GM23248 (cell line): Measurements from ENCODE around the gene RNF32. TPM values are rescaled to one million over a fixed set of nuclear protein-coding genes. Genes with fewer than 3 reads are reported as not detected.

ENCODE experiments used
- DNase-seq: peaks from one replicate; pipeline ENCODE4 v3.0.0-alpha.2; 2015
- H2AFZ ChIP-seq: fragments of 200-600 bp; sonication (generic); 2 replicates; pipeline ENCODE4 v1.6.1; 2016; ENCODE audit warnings: antibody characterized with exemption
- H3F3A ChIP-seq: fragments of 200-600 bp; sonication (generic); 2 replicates; pipeline ENCODE4 v1.6.1; 2016; ENCODE audit warnings: mild to moderate bottlenecking, antibody characterized with exemption, mixed run types; ENCODE audit not compliant: insufficient read depth
- H3K27ac ChIP-seq: fragments of 200-600 bp; sonication (generic); 2 replicates; pipeline ENCODE4 v1.5.1; 2016; ENCODE audit warnings: mild to moderate bottlenecking
- H3K27me3 ChIP-seq: fragments of 200-600 bp; sonication (generic); replicated peaks from 2 replicates; pipeline ENCODE4 v1.6.1; 2016; ENCODE audit warnings: mild to moderate bottlenecking; ENCODE audit not compliant: insufficient read depth
- H3K36me3 ChIP-seq: fragments of 200-600 bp; sonication (generic); 2 replicates; pipeline ENCODE4 v1.6.1; 2016; ENCODE audit warnings: low read depth, mild to moderate bottlenecking
- H3K4me1 ChIP-seq: fragments of 200-600 bp; sonication (generic); 2 replicates; pipeline ENCODE4 v1.6.1; 2016; ENCODE audit warnings: mild to moderate bottlenecking; ENCODE audit not compliant: insufficient read depth
- H3K4me2 ChIP-seq: fragments of 200-600 bp; sonication (generic); one replicate; pipeline ENCODE4 v1.6.1; 2016; ENCODE audit warnings: mild to moderate bottlenecking; ENCODE audit not compliant: unreplicated experiment
- H3K4me3 ChIP-seq: fragments of 200-600 bp; sonication (generic); 2 replicates; pipeline ENCODE4 v1.5.1; 2016; ENCODE audit warnings: mild to moderate bottlenecking
- H3K79me2 ChIP-seq: fragments of 200-600 bp; sonication (generic); 2 replicates; pipeline ENCODE4 v1.6.1; 2016; ENCODE audit warnings: mild to moderate bottlenecking; ENCODE audit not compliant: insufficient read depth
- H3K9ac ChIP-seq: fragments of 200-600 bp; sonication (generic); 2 replicates; pipeline ENCODE4 v1.6.1; 2016; ENCODE audit warnings: mild to moderate bottlenecking
- H3K9me2 ChIP-seq: fragments of 200-600 bp; sonication (generic); 2 replicates; pipeline ENCODE4 v1.6.1; 2016; ENCODE audit warnings: mixed run types, mild to moderate bottlenecking, moderate library complexity; ENCODE audit not compliant: insufficient read depth
- H3K9me3 ChIP-seq: fragments of 200-600 bp; sonication (generic); one replicate; pipeline ENCODE4 v1.6.1; 2017; ENCODE audit warnings: low read depth
- H4K20me1 ChIP-seq: fragments of 200-600 bp; sonication (generic); 2 replicates; pipeline ENCODE4 v1.6.0; 2016; ENCODE audit not compliant: insufficient read depth
- EZH2 ChIP-seq: fragments of 200-600 bp; sonication (generic); IDR thresholded peaks from 2 replicates; pipeline ENCODE4 v1.6.1; 2018; ENCODE audit warnings: antibody characterized with exemption, mild to moderate bottlenecking; ENCODE audit not compliant: insufficient read depth, poor library complexity, severe bottlenecking
- EZH2phosphoT487 ChIP-seq: fragments of 200-600 bp; sonication (generic); IDR thresholded peaks from 2 replicates; pipeline ENCODE4 v1.6.1; 2018; ENCODE audit warnings: antibody characterized with exemption, moderate library complexity, mild to moderate bottlenecking, low read depth; ENCODE audit not compliant: insufficient read depth
- WGBS, 2 experiments: methylation state at CpG; one replicate each; pipeline ENCODE4 v1.1.6; 2015 to 2017; ENCODE audit warnings: low lambda C conversion rate in 2 of 2, low coverage in 1 of 2; ENCODE audit errors: missing lambda C conversion rate in 2 of 2; 5-methylcytosine and 5-hydroxymethylcytosine counted together
- in situ Hi-C: fragments of 300-500 bp; cut with MboI; formaldehyde crosslinking; loops from 2 replicates; pipeline ENCODE4 v1.15.0; 2020
- polyA plus RNA-seq: library from polyadenylated mRNA; unstranded; fragments of >200 nt; fragmentation: Nextera tagmentation; extraction: Ambion mirVana; gene quantifications from 2 replicates; pipeline ENCODE4 v1.2.1, GENCODE V29; 2016
- total RNA-seq: library from RNA; depleted of rRNA; stranded (reverse); fragments of >200 nt; shearing (Covaris generic); gene quantifications from 2 replicates; pipeline ENCODE4 v1.2.3, GENCODE V29; 2014

Gene RNF32
- total and polyA plus RNA-seq, 2 experiments from 2014 or later = 1.1 to 2.4 TPM

- no peaks in the 10 kb centered on the region for H3K79me2 ChIP-seq
- in situ Hi-C loops = no loop called here
- no peaks in the 10 kb centered on the region for H3K9me2 ChIP-seq
- no peaks in the 10 kb centered on the region for H3K27me3 ChIP-seq
- no peak overlapping the region for H3K4me2 ChIP-seq
- DNase-seq = no peak
- no peaks in the 10 kb centered on the region for H3F3A ChIP-seq
- no peaks in the 10 kb centered on the region for H3K36me3 ChIP-seq
- no peaks in the 10 kb centered on the region for H4K20me1 ChIP-seq
- H3K4me1 ChIP-seq = no peaks in the 10 kb centered on the region
- H3K9me3 ChIP-seq = no peaks in the 10 kb centered on the region
- H2AFZ ChIP-seq = no peak overlapping the region
- 88 to 89% methylated on average over 5 of the region's 5 CpGs for WGBS, 2 experiments
- H3K27ac ChIP-seq = no peak overlapping the region
- no peak overlapping the region for H3K4me3 ChIP-seq
- TF ChIP-seq EZH2phosphoT487 (no peak), EZH2 (no peak)
- no peak overlapping the region for H3K9ac ChIP-seq
Observed at GRCh38 chr7:156725073-156725472, 84.5 kb downstream of the RNF32 start.

GRCh38 chr7:156725936-156726335 is 85.4 kb downstream of the RNF32 start:
- no peak for DNase-seq
- H3K9me2 ChIP-seq = no peaks in the 10 kb centered on the region
- TF ChIP-seq EZH2 (no peak), EZH2phosphoT487 (no peak)
- H3K9me3 ChIP-seq = no peaks in the 10 kb centered on the region
- in situ Hi-C loops = no loop called here
- no peaks in the 10 kb centered on the region for H4K20me1 ChIP-seq
- no peaks in the 10 kb centered on the region for H3K27me3 ChIP-seq
- H3K79me2 ChIP-seq = no peaks in the 10 kb centered on the region
- no peak overlapping the region for H3K9ac ChIP-seq
- 0 out of 2 replicates have a peak, but pooled peaks cover under 1% of the 10 kb centered on the region for H3K4me1 ChIP-seq
- no peak overlapping the region for H3K4me2 ChIP-seq
- no peaks in the 10 kb centered on the region for H3K36me3 ChIP-seq
- no peak overlapping the region for H3K4me3 ChIP-seq
- no peak overlapping the region for H3K27ac ChIP-seq
- H2AFZ ChIP-seq = no peak overlapping the region
- H3F3A ChIP-seq = no peaks in the 10 kb centered on the region
